Hematopoietic multipotent progenitor cell treated with erythropoietin and hydrocortisone succinate and interleukin-3 and kit ligand, for 6 days (in vitro differentiated cells): ENCODE data around the gene OLFM1.

Source experiments
- DNase-seq: peaks from one replicate; pipeline ENCODE4 v3.0.0-alpha.2; 2015

The OLFM1 gene

GRCh38 chr9:135087489-135087792 is at the start of gene OLFM1:
Gene OLFM1, plus strand, starts transcription at chr9:135087668. Its CDS starts 322 bp downstream, at chr9:135087990.
- peak; percentile 75 for DNase-seq

GRCh38 chr9:135038331-135038730 is 49.1 kb upstream of the OLFM1 start:
- no peak for DNase-seq

- DNase-seq = no peak
Observed at GRCh38 chr9:135038826-135039225, 48.6 kb upstream of the OLFM1 start.

GRCh38 chr9:135039266-135039870 is 48.1 kb upstream of the OLFM1 start:
- DNase-seq = no peak

GRCh38 chr9:135039916-135040645 is 47.4 kb upstream of the OLFM1 start:
- DNase-seq = no peak

- no peak for DNase-seq
Observed at GRCh38 chr9:135040892-135041291, 46.6 kb upstream of the OLFM1 start.

GRCh38 chr9:135043345-135043744 is 44.1 kb upstream of the OLFM1 start:
- no peak for DNase-seq

GRCh38 chr9:135045264-135045927 is 42.1 kb upstream of the OLFM1 start:
- no peak for DNase-seq

- DNase-seq = no peak
Observed at GRCh38 chr9:135045928-135046738, 41.3 kb upstream of the OLFM1 start.

GRCh38 chr9:135046739-135047350 is 40.6 kb upstream of the OLFM1 start:
- no peak for DNase-seq

- DNase-seq = no peak
Observed at GRCh38 chr9:135047521-135047920, 39.9 kb upstream of the OLFM1 start.

- DNase-seq = no peak
Observed at GRCh38 chr9:135048046-135048757, 39.3 kb upstream of the OLFM1 start.

GRCh38 chr9:135048758-135049444 is 38.6 kb upstream of the OLFM1 start:
- no peak for DNase-seq

GRCh38 chr9:135049460-135049859 is 38.0 kb upstream of the OLFM1 start:
- DNase-seq = no peak

- no peak for DNase-seq
Observed at GRCh38 chr9:135050072-135050990, 37.1 kb upstream of the OLFM1 start.

- no peak for DNase-seq
Observed at GRCh38 chr9:135051316-135052038, 36.0 kb upstream of the OLFM1 start.

- DNase-seq = no peak
Observed at GRCh38 chr9:135053133-135053532, 34.3 kb upstream of the OLFM1 start.

GRCh38 chr9:135055181-135055580 is 32.3 kb upstream of the OLFM1 start:
- DNase-seq = no peak

- DNase-seq = no peak
Observed at GRCh38 chr9:135056541-135056940, 30.9 kb upstream of the OLFM1 start.
